ENCODE data around the gene EXOC6B. TPM values are rescaled to one million over a fixed set of nuclear protein-coding genes. Genes with fewer than 3 reads are reported as not detected.

The EXOC6B gene
- total and polyA plus RNA-seq, 7 donors: 4.4 to 26.8 (median 14.1) TPM

- intact Hi-C loops (cut with DNase I): no loop called here
- Histone ChIP-seq H3K36me3 (ENCODE audit: insufficient read depth in 1 of 2, low read depth in 1 of 2) (no peaks in the 10 kb centered on the region), H3K4me1 (peaks cover 13% of the 10 kb centered on the region), H3K4me3 (no peak overlapping the region), H3K27ac (no peak overlapping the region), H3K9me3 (no peaks in the 10 kb centered on the region), H3K27me3 (ENCODE audit: insufficient read depth in 3 of 3, low read length in 2 of 3) (no peaks in the 10 kb centered on the region)
- DNase-seq (no peak), ATAC-seq (no peak)
- WGBS, 3 donors: 83 to 90% (median 86%) methylated on average over 2 of the region's 2 CpGs
- TF ChIP-seq CTCF (IDR thresholded peaks at IDR 0.05): no peak
Measured at GRCh38 chr2:72233211-72233610, 592.6 kb downstream of the EXOC6B start.

- no peak for ATAC-seq
- H3K4me1 ChIP-seq: no peaks in the 10 kb centered on the region
- TF ChIP-seq CTCF (IDR thresholded peaks at IDR 0.05): no peak
- no peak overlapping the region for H3K27ac ChIP-seq
- intact Hi-C loops (cut with DNase I): no loop called here
- no peaks in the 10 kb centered on the region for H3K27me3 ChIP-seq (ENCODE audit: insufficient read depth in 3 of 3, low read length in 2 of 3)
- H3K4me3 ChIP-seq: no peak overlapping the region
- no peaks in the 10 kb centered on the region for H3K9me3 ChIP-seq
- no peaks in the 10 kb centered on the region for H3K36me3 ChIP-seq (ENCODE audit: insufficient read depth in 1 of 2, low read depth in 1 of 2)
- no peak for DNase-seq
- 63 to 67% (median 66%) methylated on average over 3 of the region's 3 CpGs for WGBS, 3 donors
Measured at GRCh38 chr2:72222829-72223564, 602.8 kb downstream of the EXOC6B start.

- Histone ChIP-seq H3K27ac (no peak overlapping the region), H3K36me3 (ENCODE audit: insufficient read depth in 1 of 2, low read depth in 1 of 2) (peaks cover 0 to 4% of the 10 kb centered on the region in 2 donors), H3K9me3 (no peaks in the 10 kb centered on the region), H3K4me1 (no peaks in the 10 kb centered on the region), H3K27me3 (ENCODE audit: insufficient read depth in 3 of 3, low read length in 2 of 3) (no peaks in the 10 kb centered on the region), H3K4me3 (no peak overlapping the region)
- TF ChIP-seq CTCF (IDR thresholded peaks at IDR 0.05): no peak
- ATAC-seq (no peak), DNase-seq (no peak)
- 68 to 79% (median 73%) methylated on average over 2 of the region's 2 CpGs for WGBS, 3 donors
- intact Hi-C loops (cut with DNase I): no loop called here
Measured at GRCh38 chr2:72220170-72220569, 605.7 kb downstream of the EXOC6B start.

GRCh38 chr2:72214429-72215143 is 611.2 kb downstream of the EXOC6B start:
- WGBS, 3 donors: 81 to 85% (median 81%) methylated on average over 4 of the region's 4 CpGs
- ATAC-seq (no peak), DNase-seq (no peak)
- intact Hi-C loops (cut with DNase I): no loop called here
- H3K27ac ChIP-seq: no peak overlapping the region
- no peak for TF ChIP-seq CTCF (IDR thresholded peaks at IDR 0.05)
- H3K4me3 ChIP-seq: no peak overlapping the region
- no peaks in the 10 kb centered on the region for H3K9me3 ChIP-seq
- H3K4me1 ChIP-seq: no peaks in the 10 kb centered on the region
- H3K36me3 ChIP-seq (ENCODE audit: insufficient read depth in 1 of 2, low read depth in 1 of 2): peaks cover 0 to 4% of the 10 kb centered on the region in 2 donors
- no peaks in the 10 kb centered on the region for H3K27me3 ChIP-seq (ENCODE audit: insufficient read depth in 3 of 3, low read length in 2 of 3)
